Activated naive CD4-positive, alpha-beta T cell treated with anti-CD3 and anti-CD28 coated beads, Interleukin-2, amount 50 U/mL, for 72 hours (primary cell): ENCODE data around the gene HOXB7. TPM values are rescaled to one million over a fixed set of nuclear protein-coding genes. Genes with fewer than 3 reads are reported as not detected.

Experiments used
- ATAC-seq, 2 donors: fragments of 150-1000 bp; cut with Tn5 transposase; 2 replicates each; pipeline ENCODE4 v1.10.0; 2021; ENCODE audit warnings: mild to moderate bottlenecking in 2 of 2, moderate library complexity in 2 of 2
- DNase-seq, 2 donors: peaks; one replicate each; pipeline ENCODE4 v3.0.0; 2021 to 2022; ENCODE audit warnings: low spot score in 2 of 2
- H3K27ac Mint-ChIP-seq, 2 donors: one replicate each; pipeline ENCODE4 v1.8.0; 2022; ENCODE audit warnings: mild to moderate bottlenecking in 2 of 2, mixed read lengths in 2 of 2
- H3K36me3 Mint-ChIP-seq, 2 donors: one replicate each; pipeline ENCODE4 v1.8.0; 2022; ENCODE audit warnings: mixed read lengths in 2 of 2
- H3K9me3 Mint-ChIP-seq, 2 donors: one replicate each; pipeline ENCODE4 v1.8.0; 2022; ENCODE audit warnings: mixed read lengths in 2 of 2
- total RNA-seq, 2 donors: library from RNA; stranded (reverse); gene quantifications; one replicate each; pipeline ENCODE4 v1.2.3, GENCODE V29; 2022

HOXB7 gene
- total RNA-seq, 2 donors from 2014 or later, result 1.1 TPM; not detected in 1

DNA sequence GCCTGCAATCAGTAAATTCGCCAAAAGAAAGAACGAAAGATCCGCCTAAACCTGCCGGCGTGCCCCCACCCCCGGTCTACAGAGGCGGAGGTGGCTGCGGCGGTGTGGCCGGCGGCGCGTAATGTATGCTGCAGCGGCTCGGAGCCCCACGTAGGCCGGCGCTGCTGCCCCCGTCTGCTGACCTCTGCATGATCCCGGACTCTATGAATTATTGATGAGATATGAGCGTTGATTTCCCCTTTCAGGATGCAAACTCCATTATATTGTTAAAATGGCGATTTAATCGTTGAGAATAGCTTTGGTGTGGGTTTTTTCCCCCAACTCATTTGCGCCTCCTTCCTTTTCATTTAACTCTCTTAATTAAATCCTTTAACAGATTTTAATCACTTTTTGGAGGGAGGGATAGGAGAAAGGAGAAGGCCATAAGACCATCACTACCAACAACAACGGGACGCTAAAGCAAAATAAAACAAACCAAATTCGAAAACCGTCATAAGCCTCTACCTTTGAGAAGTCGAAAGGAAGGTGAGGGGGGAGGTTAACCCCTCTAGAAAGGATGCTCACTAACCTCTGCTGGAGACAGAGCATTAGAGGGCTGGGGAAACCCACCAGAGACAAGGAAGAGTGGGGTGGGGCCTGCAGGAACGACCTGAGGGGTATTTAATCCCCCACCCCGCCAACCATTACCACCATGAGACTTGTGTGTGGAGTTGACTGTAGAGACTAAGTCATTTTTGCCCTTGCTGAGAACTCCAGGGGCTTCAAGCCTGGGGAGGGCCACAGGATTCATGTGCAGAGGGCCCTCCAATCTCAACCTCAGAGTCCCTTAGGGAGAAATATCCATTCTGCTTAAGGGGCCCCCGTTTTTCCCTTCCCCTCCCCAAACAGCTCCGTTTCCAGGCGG, 24.2 kb downstream of the HOXB7 start:
- no peak for DNase-seq
- ATAC-seq, result no peak
- Mint-ChIP-seq H3K36me3 (peaks cover 0 to 4% of the 10 kb centered on the region in 2 donors), H3K27ac (no peak overlapping the region), H3K9me3 (no peaks in the 10 kb centered on the region)

DNA sequence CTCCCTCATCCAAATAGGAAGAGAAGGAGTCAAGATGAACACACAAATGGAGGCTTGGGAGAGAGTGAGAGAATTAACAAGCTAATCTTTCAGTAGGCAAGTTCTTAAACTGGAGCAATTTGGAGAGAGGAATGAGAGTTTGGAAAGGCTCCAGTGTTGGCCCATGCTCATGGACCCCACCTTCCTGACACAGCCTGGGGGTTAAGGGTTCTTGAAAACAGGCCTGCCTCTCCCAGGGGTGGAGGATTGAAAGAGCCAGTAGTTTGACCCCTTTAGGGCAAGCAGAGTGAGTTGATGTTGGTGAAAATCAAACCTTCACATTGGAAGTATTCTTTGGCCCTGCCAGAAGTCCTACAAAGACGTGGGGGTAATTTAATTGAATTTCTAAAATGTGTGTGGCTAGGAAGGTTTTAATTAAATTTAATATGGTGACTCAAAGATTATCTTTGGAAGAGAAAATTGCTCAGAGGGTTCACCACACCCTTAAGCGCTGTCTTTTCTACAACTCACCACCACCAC, 26.5 kb downstream of the HOXB7 start:
- no peak overlapping the region for H3K27ac Mint-ChIP-seq
- peaks cover 0 to 5% of the 10 kb centered on the region in 2 donors for H3K36me3 Mint-ChIP-seq
- DNase-seq, result no peak
- ATAC-seq, result no peak
- H3K9me3 Mint-ChIP-seq, result no peaks in the 10 kb centered on the region

DNA sequence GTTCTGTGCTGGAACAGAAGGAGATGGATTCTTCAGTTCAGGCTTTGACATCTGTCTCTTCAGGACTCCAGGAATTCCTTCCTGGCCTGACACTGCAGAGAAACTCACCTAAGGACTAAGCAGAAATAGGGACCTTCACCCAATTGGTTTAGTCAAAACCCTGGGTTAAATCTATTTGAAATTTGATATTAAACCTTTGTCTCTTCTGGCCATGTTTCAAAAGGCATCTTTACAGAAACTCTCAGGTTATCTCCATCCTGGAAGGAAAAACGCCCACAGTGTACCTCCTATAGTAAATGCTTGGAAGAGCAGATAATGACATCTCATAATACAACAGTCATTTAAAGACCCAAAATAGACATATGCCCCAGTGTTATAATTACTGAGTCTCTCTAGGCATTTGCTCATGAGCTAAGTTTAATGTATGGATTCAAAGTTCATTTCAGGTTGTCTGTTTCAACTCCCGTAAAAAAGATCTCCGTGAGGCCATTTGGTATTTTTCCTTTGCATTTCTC, 27.1 kb downstream of the HOXB7 start:
- ATAC-seq, result no peak
- H3K9me3 Mint-ChIP-seq, result no peaks in the 10 kb centered on the region
- H3K36me3 Mint-ChIP-seq, result peaks cover 0 to 10% of the 10 kb centered on the region in 2 donors
- no peak overlapping the region for H3K27ac Mint-ChIP-seq
- no peak for DNase-seq

DNA sequence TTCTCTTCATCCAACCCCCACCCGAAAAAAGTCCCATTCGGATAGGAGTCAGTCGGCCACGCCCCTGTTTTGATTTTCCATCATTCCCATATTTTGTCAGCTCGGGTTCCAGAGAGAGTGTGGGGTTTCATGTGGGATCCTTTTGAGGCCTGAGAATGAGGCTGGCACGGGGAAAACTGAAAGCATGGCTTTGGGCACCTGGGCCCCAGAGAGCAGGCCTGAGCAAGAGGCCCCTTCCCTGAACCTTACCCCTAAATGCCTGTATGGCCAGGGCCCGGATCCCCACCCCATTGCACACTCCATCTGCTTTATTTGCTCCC, 28.1 kb downstream of the HOXB7 start:
- ATAC-seq (no peak), DNase-seq (no peak)
- Mint-ChIP-seq H3K27ac (no peak overlapping the region), H3K9me3 (no peaks in the 10 kb centered on the region), H3K36me3 (peaks cover 0 to 11% of the 10 kb centered on the region in 2 donors)

DNA sequence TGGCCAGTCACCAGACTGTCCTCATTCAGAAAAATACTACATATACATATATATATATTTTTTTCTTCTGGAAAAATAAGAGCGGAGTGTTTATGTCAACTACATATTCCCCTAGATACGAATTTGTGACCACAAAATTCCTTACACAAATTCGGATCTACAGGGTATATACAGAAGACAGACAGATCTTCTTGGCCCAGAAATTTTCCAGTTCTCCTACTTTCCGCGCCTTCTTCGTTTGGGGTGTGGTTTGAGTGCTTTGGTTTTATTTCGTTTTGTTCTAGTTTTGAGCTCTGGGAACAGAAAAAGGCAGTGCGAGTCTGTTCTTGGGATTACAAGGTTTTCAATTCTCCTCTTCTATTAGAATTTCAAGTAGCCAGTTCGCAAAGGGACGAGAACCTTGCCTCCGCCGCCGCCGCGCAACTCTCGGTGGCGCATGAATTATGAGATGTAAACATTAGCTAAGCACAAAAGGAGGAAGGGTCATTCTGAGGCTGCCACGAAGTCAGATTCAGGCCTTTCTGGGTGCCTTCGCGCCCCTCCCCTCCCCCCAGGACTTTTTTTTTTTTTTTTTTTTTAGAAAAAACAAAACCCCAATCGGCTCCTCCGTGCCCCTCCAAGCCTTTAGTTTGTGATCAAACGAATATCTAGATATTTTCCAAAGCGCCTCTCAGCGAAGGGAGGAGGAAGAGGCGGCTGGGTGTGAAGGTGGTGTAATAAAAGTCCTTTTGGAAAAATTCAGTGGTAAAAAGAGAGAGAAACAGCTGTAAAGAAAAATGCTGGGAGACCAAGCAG, 30.9 kb downstream of the HOXB7 start:
- Mint-ChIP-seq H3K9me3 (no peaks in the 10 kb centered on the region), H3K27ac (no peak overlapping the region), H3K36me3 (peaks cover 0 to 6% of the 10 kb centered on the region in 2 donors)
- no peak for DNase-seq
- ATAC-seq, result no peak

DNA sequence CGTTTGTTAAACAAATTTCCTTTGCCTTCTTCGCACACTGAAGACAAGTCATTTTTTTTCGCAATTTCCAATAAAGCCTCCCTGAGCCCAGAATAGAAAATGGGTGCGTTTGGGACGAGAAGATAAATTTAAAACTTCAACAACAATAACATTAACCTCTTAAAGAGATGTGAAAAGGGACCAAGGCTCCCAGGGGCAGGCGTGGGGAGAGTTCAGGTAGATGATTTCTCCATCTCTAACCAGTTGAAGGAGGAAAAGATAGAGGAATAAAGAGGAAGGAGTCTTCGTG, 31.4 kb downstream of the HOXB7 start:
- Mint-ChIP-seq H3K9me3 (no peaks in the 10 kb centered on the region), H3K36me3 (peaks cover 0 to 6% of the 10 kb centered on the region in 2 donors), H3K27ac (peak overlapping the region in 1 of 2 donors; percentile 65)
- DNase-seq (no peak), ATAC-seq (no peak)

DNA sequence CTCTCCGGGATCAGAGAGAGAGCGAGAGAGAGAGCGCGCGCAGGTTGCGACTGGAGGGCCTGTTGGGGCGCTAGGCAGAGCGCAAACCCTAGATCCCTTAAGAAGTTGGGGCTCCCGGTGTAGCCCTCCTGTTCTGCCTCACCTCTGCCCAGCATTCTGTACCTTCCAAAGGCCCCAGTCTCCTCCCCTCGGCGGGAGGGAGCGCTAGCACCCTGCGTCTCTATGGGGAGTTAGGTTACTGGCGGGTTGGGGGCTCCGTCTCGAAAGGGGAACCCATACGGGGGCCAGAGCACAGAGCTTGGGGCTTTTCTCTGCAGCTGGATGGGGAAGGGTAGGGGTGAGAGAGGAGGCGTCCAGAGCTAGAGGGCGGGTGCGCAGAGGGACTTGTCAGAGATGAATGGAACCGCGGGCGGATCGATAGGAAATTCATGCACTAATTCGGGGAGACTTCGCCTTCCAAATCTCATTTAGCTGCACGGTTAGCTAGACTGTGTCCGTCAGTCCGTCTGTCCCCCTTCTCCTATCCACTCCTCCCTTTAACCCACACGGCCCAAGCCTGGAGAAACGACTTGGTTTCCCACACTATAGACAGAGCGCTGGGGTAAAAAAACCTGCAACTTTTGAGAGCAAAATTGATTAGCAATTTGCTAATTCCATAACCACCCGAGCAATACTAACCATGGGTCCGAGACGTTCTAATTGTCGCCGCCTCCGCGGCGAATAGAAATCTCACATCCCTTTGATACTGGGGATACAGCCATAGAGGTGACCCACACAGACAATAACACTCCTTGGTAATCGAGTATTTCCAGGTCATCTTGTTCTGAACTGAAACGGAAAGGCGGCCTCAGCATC, 32.0 kb downstream of the HOXB7 start:
- Mint-ChIP-seq H3K36me3 (peaks cover 0 to 6% of the 10 kb centered on the region in 2 donors), H3K27ac (peak overlapping the region in 1 of 2 donors; percentile 65), H3K9me3 (no peaks in the 10 kb centered on the region)
- ATAC-seq, result peak; percentile 65 to 83
- no peak for DNase-seq

DNA sequence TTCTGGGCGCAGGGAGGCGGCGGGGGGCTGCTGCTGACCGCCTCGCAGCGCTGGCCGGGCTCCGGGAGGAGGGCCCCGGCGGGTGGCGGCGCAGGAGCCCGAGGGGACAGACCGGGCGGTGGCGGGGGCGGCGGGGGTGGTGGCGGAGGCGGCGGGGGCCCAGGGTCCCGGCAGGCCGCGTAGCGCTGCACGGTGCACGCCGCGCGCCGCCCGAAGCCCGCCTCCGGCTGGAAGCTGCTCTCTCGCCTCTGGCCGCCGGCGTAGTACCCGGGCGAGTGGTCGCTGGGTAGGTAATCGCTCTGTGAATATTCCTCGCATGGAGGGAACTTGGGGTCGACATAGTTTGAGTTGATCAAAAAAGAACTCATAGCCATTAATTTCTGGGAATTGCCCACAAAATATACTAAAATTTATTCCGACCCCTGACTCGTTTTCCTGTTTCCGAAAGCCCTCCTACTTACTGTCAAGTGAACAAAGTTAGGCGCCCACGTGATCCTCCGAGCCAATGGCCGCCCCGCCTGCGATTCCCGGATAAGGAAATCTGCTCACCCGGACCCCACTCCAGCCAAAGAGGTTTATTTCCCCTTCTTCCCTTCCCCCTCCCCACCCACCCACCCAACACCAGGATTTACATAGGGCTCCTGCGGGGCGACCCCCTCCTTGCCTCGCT, 32.7 kb downstream of the HOXB7 start, which contains the start of gene HOXB4:
HOXB4 (minus strand) TSS at position 405 of the 670 bp plus-strand sequence; CDS start at position 374, 31 bp downstream.
- DNase-seq (peak; percentile 55 to 78), ATAC-seq (peak; percentile 75 to 87)
- H3K9me3 Mint-ChIP-seq, result no peaks in the 10 kb centered on the region
- peaks cover 0 to 6% of the 10 kb centered on the region in 2 donors for H3K36me3 Mint-ChIP-seq
- peak within 1 kb of the TSS in 1 of 2 donors; percentile 65 for H3K27ac Mint-ChIP-seq

DNA sequence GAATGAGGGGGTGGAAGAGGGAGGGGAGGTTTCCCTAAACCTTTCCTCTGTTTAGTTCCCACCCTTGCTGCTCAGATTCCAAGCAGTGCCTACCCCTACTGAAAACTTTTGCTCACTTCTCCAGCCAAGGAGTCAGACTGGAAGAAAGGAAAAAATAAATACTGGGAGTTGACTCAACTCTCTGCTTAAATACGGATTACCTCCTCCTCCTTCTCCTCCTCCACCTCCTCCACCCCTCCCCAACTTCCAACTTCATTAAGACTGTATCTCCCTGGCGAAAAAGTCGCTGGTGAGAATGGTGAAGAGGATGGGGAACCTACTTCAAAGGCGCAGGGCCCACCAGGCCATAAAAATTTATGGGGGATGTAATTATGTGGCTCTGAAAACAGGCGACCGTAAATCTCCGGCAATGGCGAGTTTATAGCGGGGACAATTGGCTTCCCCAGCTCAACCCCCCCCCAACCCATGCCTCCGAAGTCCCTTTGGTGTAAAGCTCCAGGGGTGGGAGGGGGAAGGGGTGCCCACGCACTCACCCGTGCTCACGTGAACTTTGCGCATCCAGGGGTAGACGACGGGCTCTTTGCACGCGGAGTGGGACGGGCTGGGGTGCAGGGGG, 33.4 kb downstream of the HOXB7 start:
- Mint-ChIP-seq H3K27ac (no peak overlapping the region), H3K9me3 (no peaks in the 10 kb centered on the region), H3K36me3 (peaks cover 0 to 6% of the 10 kb centered on the region in 2 donors)
- peak; percentile 2 to 13 for ATAC-seq
- DNase-seq, result no peak

DNA sequence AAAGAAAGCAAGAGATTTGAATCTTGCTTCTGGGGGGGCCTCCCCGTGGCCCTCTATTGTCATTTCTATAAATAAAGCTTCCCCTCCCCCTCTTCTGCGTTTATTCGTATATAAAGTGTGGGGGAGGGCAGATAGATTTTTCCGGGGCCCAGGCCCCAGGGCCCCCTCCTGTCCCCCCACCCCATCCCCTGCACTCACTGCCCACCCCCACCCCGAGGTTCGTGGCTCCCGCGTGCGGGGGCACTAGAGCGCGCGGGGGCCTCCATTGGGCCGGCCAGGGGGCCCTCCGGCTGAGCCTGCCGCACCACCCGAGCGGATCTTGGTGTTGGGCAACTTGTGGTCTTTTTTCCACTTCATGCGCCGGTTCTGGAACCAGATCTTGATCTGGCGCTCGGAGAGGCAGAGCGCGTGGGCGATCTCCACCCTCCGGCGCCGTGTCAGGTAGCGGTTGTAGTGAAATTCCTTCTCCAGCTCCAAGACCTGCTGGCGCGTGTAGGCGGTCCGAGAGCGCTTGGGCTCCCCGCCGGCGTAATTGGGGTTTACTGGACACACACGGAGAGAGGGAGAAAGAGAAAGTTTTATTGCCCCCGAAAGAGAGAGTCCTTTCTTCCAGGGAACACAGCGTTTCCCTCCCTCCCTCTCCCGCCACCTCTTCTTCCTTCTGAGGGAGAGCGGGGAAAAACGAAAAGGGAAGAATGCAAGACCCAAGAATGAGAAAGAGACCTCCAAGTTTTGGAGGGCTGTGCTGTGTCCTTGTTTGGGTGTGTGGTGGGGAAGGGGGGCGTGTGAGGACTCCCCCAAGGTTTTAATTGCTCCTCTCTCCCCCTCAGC, 34.1 kb downstream of the HOXB7 start:
- DNase-seq (no peak), ATAC-seq (no peak)
- H3K9me3 Mint-ChIP-seq, result no peaks in the 10 kb centered on the region
- no peak overlapping the region for H3K27ac Mint-ChIP-seq
- peaks cover 0 to 6% of the 10 kb centered on the region in 2 donors for H3K36me3 Mint-ChIP-seq

DNA sequence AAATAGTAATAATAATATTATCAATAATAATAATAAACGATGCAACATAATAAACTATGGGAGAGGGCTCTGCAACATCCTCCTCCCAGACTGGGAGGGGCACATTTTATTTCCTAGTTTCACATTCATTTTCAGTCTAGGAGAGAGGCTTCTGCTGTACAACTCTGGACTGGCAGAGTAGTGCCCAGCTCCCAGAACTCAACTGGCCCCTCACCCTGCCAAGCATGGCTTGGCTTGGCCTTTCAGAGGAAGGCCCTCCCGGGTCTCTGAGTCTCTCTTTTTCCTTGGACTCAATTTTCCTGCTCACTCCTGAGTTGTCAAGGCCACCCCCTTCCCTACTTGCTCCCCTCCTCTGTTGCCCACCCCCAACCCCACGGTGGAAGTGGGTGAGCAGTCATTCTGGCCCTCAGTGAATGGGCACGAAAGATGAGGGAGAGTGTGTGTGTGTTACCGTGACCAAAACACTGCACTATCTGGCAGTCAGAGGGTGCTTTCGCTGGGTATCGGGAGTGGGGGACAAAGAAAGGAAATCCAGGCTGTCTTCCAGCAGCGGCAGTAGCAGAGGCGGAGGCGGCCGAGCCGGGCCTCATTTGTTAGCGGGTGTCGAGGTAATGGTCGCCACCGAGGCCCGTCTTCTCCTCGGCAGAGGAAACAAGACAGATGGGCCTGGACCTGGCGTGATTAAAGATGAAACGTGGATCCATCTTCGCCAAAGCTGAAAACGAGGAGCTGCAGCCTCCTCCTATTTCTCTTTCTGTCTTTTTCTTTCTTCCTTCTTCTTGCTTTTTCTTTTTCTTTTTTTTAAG, 34.9 kb downstream of the HOXB7 start:
- H3K27ac Mint-ChIP-seq, result no peak overlapping the region
- DNase-seq, result no peak
- no peak for ATAC-seq
- H3K9me3 Mint-ChIP-seq, result no peaks in the 10 kb centered on the region
- peaks cover 0 to 6% of the 10 kb centered on the region in 2 donors for H3K36me3 Mint-ChIP-seq

DNA sequence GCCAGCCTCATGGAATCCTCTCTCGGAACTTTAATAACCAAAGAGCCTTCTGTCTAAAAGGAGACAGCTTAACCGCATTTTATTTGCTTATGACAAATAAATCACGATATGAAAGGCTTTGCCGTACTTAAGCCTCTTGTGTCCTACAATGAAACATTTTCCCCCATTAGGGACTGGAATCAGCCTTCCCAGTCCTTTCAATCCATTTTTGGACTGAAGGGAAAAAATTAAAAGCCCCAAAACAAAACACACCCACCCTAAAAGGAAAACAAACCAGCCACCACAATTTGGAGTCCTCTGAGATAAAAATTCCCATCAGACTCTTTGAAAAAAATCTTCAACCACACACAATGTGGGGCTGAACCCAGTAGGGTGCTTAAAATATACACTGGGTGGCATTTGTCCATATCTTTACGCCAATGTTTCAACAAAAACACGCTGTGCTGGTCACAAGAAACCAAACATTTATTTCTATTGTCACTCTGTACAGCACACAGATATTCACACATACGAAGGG, 35.7 kb downstream of the HOXB7 start:
- no peak for ATAC-seq
- Mint-ChIP-seq H3K36me3 (peaks cover 0 to 6% of the 10 kb centered on the region in 2 donors), H3K9me3 (no peaks in the 10 kb centered on the region), H3K27ac (no peak overlapping the region)
- DNase-seq, result no peak

DNA sequence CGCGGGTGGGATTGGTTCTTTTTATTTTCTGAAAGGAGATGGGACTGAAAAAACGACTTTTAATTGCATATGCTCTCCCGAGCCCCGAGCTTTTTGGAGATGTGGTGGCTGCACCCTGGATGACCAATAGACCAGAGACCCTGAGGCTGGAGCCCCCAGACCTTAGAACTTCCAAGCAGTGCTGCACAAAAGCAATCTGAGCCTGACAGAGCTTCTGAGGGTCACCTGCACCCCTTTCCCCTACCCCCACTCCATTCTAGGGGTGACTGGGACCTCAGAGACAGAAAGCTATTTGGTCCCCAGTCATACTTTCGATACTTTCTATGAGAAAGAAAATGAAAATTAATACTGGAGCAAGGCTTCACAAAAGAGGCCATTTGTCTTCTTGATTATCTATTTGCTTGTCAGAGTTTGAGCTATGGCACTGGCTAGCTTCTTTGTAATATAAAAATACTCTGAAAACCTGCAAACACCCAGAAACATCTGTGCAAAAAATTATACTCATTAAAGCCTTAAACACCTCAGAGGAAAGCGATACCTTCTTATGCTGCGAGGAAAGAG, 36.2 kb downstream of the HOXB7 start:
- ATAC-seq (no peak), DNase-seq (no peak)
- peaks cover 0 to 6% of the 10 kb centered on the region in 2 donors for H3K36me3 Mint-ChIP-seq
- no peak overlapping the region for H3K27ac Mint-ChIP-seq
- no peaks in the 10 kb centered on the region for H3K9me3 Mint-ChIP-seq
